Activated CD8-positive, alpha-beta memory T cell treated with anti-CD3 and anti-CD28 coated beads for 4 hours (primary cell): ENCODE measurements around the gene CCDC181.

Experiments
- DNase-seq, 2 donors: peaks; one replicate each; pipeline ENCODE4 v3.0.0-alpha.2; 2020; ENCODE audit warnings: low read depth in 2 of 2

The CCDC181 gene

GRCh38 chr1:169395955-169396354 is 31.3 kb downstream of the CCDC181 start:
- DNase-seq, result no peak

GRCh38 chr1:169392406-169392805 is 34.9 kb downstream of the CCDC181 start:
- DNase-seq, result no peak

DNA sequence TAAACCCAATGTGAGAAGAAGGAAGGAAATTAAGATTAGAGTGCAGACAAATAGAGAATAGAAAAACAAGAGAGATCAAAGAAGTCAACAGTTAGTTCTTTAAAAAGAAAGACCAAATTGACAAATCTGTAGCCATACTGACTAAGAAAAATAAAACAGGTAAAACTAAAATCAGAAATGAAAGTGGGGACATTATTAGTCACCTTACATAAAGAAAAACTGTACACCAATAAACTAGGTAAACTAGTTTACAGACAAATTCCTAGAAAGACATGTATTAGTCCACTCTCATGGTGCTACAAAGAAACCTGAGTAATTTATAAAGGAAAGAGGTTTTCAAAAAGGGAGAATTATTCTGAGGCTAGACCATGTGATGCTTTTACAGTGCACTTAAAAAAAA is 37.0 kb downstream of the CCDC181 start:
- no peak for DNase-seq

DNA sequence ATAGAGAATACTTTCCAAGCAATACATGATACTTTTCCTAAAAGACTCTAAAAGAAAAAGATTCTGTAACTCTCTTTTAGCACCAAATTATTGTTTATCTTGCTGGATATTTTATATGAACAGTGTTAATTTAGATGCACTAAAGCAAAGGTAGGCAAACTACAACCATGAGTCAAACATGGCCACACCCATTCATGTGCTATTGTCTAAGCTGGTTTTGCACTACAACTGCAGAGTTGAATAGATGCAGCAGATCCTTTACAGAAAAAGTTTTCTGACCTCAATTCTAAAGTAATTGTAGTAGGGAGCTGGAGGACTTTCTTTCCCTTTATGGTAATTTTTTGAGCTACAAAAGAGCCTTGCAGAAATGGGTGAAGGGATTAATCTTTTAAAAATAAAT is 39.9 kb downstream of the CCDC181 start:
- no peak for DNase-seq

DNA sequence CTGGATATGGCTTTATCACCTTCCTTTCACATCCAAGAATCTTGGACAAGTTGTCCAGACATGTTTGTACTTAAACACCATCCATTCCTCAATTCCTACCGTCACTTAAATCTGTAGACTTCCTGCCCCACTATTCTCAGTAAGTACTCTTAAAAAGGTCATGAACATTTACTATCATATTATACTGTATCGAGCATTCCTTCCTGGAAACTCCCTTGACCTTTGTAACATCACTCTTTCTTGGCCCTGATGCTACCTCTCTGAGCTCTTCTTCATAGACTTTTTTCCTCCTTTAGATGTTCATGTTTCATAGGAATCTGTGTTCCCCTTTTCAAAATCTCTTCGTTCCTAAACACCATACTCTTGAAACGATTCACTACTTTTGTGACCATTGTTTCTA is 43.8 kb downstream of the CCDC181 start:
- DNase-seq, result no peak

DNA sequence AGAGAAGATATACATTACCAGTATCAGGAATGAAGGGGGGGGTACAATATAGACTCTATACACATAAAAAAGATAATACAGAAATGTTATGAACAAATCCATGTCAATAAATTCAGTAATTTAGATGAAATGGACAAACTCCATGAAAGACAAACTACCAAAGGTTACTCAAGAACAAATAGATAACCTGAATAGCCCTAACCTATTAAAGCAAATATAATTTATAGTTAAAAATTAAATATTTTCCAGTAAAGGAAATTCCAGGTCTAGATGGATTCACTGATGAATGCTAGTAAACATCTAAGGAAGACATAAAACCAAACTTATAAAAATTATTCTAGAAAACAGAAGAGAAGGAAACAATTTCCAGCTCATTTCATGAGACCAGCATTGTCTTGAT is 46.1 kb downstream of the CCDC181 start:
- no peak for DNase-seq

GRCh38 chr1:169371404-169371803 is 55.9 kb downstream of the CCDC181 start:
- DNase-seq, result no peak

GRCh38 chr1:169368406-169368769 is 58.9 kb downstream of the CCDC181 start:
- no peak for DNase-seq

- DNase-seq, result peak; percentile 97 to 98
Observed at GRCh38 chr1:169367686-169368405, 59.4 kb downstream of the CCDC181 start, which contains the start of the genes BLZF1 and NME7. BLZF1 (plus strand) TSS chr1:169368195; CDS start chr1:169369523, 1,328 bp downstream. NME7 (minus strand) TSS chr1:169367797; CDS start chr1:169367710, 87 bp downstream.

GRCh38 chr1:169367096-169367685 is 60.1 kb downstream of the CCDC181 start:
- DNase-seq, result no peak

- DNase-seq, result no peak
Observed at GRCh38 chr1:169364948-169365347, 62.3 kb downstream of the CCDC181 start.

DNA sequence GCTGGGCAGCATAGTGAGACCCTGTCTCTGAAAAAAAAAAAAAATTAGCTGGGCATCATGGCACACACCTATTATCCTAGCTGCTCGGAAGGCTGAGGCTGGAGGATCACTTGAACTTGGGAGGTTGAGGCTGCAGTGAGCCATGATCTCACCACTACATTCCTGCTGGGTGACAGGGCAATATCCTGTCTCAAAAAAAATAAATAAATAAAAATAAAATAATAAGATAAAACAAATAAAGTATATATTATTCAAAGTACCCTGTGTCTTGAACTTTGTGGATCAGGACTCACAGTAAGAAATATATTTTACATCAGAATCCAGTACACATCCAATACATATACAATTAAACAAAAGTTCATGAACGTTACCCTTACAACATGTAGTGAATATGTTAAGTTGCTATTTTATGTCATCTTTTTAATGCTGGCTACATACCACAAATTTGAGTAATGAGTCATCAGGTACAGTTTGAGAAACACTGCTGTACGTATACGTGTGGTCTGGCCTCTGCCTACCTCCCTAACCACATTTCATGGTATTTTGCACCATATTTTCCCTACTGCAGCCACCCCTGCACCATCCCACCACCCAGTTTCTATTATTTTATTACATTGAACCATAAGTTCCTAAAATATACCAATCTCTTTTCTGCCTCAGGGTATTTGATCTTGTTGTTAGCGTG is 64.1 kb downstream of the CCDC181 start:
- DNase-seq, result no peak

DNA sequence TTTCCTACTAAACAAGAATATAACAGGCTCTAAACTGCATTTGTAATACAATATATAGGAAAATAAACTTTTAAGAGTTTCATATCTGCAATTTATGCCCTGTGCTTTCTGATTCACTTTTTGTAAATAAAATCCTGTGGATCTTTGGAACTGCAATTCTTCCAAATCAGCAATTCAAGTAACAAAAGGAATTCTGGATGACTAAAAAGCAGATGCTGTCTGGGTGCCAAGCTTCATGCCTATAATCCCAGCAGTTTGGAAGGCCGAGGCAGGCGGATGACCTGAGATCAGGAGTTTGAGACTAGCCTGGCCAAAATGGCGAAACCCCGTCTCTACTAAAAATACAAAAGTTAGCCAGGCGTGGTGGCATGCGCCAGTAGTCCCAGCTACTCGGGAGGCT is 66.0 kb downstream of the CCDC181 start:
- no peak for DNase-seq

DNA sequence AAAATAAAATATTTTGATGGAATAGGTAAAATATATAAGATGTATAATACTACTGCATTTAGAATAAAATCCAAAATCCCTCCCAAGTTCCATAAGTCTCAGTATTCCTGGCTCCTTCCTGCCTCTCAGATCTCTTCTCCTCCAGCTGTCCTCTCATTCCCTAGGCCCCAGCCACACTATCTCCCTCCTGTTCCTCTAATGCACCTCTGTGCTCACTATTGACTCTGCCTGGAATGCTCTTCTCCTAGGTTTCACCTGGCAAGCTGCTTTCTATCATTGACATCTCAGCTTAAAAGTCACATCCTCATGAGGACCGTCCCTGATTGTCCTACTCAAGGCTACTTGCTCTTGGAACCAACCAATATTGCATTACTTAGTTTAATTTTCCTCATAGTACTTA is 66.9 kb downstream of the CCDC181 start:
- no peak for DNase-seq

DNA sequence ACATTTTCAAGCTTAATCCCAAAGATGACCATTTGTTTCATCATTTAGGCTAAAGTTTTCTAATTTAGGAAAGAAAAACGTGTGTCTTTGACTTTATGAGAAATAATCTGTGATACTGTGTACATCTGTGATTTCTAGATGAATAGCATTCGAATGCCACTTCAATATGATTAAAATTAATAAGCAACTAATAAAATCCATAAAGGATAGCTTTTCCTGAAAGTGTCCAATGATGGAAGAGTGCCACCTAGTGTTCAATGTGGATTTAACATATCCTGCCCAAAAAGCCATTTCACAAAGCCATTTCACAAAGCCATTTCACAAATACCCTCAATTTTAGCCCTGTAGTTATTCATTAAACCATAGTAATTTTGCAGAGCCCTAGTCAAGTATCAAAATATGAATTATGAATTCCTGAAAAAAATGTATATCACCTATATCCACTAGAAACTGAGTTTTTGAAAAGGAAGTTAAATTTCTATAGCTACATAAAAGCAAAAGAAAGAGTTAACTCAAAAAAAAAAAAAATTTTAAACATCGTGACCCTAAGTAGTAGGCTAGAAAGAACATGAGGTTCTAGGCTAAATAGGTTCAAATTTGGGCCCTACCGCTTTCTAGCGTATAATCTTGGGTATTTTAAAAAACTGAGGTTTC is 78.8 kb downstream of the CCDC181 start:
- peak in 1 of 2 donors; percentile 9 for DNase-seq

DNA sequence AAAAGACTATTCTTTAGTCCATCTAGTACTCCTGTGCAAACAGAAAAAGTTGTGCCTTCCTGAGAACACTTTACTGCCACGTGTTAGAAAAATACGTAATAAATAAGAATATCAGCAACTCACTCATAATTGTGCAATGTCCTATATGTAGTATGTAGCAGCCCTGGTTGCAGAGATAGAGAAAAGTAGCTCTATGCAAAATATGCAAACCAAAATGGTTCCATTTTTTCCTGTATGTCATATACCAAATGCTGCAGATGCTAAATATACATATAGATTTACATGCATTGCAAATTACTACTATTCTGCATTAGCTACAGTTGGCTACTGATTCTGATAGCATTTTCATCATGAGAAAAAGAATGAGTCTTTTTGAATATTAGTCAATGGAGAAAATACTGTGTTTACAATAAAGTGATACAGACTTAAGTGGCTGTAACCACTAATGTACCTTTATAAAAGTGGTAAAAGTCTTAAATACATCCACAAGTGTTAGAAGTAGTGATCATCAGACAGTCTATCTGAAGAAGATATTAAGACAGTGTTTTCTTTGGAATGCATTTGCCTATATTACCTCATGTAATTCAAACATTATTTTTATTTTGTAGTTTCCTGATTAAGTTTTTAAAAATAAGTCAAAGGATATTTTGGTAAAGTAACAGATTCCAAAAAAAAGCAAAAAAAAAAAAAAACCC is 79.4 kb downstream of the CCDC181 start:
- no peak for DNase-seq

GRCh38 chr1:169346036-169346589 is 81.2 kb downstream of the CCDC181 start:
- DNase-seq, result no peak

GRCh38 chr1:169345511-169345910 is 81.8 kb downstream of the CCDC181 start:
- no peak for DNase-seq
